Measurements from ENCODE around the gene OR10T2. TPM values are rescaled to one million over a fixed set of nuclear protein-coding genes. Genes with fewer than 3 reads are reported as not detected.

OR10T2 gene
- total and polyA plus RNA-seq, 2 donors (not counting 3 experiments of a cell fraction or from before 2014, with no cell fraction given): not detected

- Histone ChIP-seq H3K4me1 (ENCODE audit: control insufficient read depth, extremely low read depth, insufficient read depth, low read length) (no peaks in the 10 kb centered on the region), H3K4me2 (ENCODE audit: insufficient read depth, low read length) (no peak overlapping the region), H3K36me3 (ENCODE audit: control insufficient read depth in 2 of 2, extremely low read depth in 1 of 2, insufficient read depth in 2 of 2, low read length in 2 of 2) (no peaks in the 10 kb centered on the region), H3K9me1 (replicated peaks; ENCODE audit: control insufficient read depth, extremely low read depth, insufficient read depth, low read length) (no peaks in the 10 kb centered on the region), H3K4me3 (replicated peaks in 1 of 3; ENCODE audit: insufficient read depth in 1 of 3, low read depth in 1 of 3, low read length in 3 of 3) (no peak overlapping the region), H2AFZ (ENCODE audit: low read depth, low read length) (no peak overlapping the region), H3K9ac (replicated peaks; ENCODE audit: extremely low read depth, insufficient read depth, low read length) (no peak overlapping the region), H4K20me1 (replicated peaks; ENCODE audit: control insufficient read depth, extremely low read depth, insufficient read depth, low read length) (no peaks in the 10 kb centered on the region), H3K27me3 (ENCODE audit: control insufficient read depth in 2 of 2, insufficient read depth in 2 of 2, low read length in 2 of 2) (no peaks in the 10 kb centered on the region), H3K79me2 (ENCODE audit: control insufficient read depth, insufficient read depth, low read length) (no peaks in the 10 kb centered on the region), H3K9me3 (replicated peaks; ENCODE audit: control insufficient read depth, insufficient read depth, low read length) (no peaks in the 10 kb centered on the region), H3K27ac (ENCODE audit: insufficient read depth, low read depth, low read length) (no peak overlapping the region)
- no TSS peak for BruUV-seq (replicated peaks)
- POLR2A ChIA-PET: no interaction called here
- dilution Hi-C loops (cut with MboI; ENCODE audit: extremely low pct_ligation_motif_present, low sequenced_read_pairs) (no loop called here), intact Hi-C loops (cut with micrococcal nuclease) (no loop called here)
- DNase-seq (ENCODE audit: low read depth, low spot score) (no peak), FAIRE-seq (no peak)
- TF ChIP-seq MAX (IDR thresholded peaks at IDR 0.05; ENCODE audit: insufficient read depth, insufficient read length): no peak
- TF ChIP-seq POLR2A (IDR thresholded peaks at IDR 0.05; ENCODE audit: low read depth, low read length): no peak
- no peak for TF ChIP-seq EZH2 (IDR thresholded peaks at IDR 0.05; ENCODE audit: borderline replicate concordance, low read depth, low read length, severe bottlenecking)
- no peak for TF ChIP-seq JUN (IDR thresholded peaks at IDR 0.05; ENCODE audit: borderline replicate concordance, insufficient read depth, insufficient read length, low read depth)
- no peak for TF ChIP-seq POLR2AphosphoS5 (IDR thresholded peaks at IDR 0.05; ENCODE audit: insufficient read depth, low read depth, low read length)
- TF ChIP-seq MYC (IDR thresholded peaks at IDR 0.05; ENCODE audit: low read depth, low read length): no peak
- TF ChIP-seq FOS (IDR thresholded peaks at IDR 0.05; ENCODE audit: borderline replicate concordance, insufficient read depth, low read length): no peak
- TF ChIP-seq GATA2 (IDR thresholded peaks at IDR 0.05; ENCODE audit: insufficient read depth, insufficient read length, low read depth, low read length): no peak
- TF ChIP-seq CTCF (IDR thresholded peaks at IDR 0.05; ENCODE audit: extremely low read depth in 1 of 2, insufficient read depth in 1 of 2, low read depth in 1 of 2, low read length in 2 of 2): no peak
- CTCF ChIA-PET: no interaction called here
These were observed 27.9 kb downstream of the OR10T2 start for GRCh38 chr1:158371188-158371953.
